K562 (cell line): ENCODE data around the gene HP1BP3. TPM values are rescaled to one million over a fixed set of nuclear protein-coding genes. Genes with fewer than 3 reads are reported as not detected.

Source experiments
- ARNT ChIP-seq, 2 experiments: fragments of 450-650 bp; IDR thresholded peaks; 2 replicates each; pipeline ENCODE4 v1.6.1; 2016; ENCODE audit warnings: mild to moderate bottlenecking in 1 of 2
- ELF1 ChIP-seq: fragments of 200-800 bp; sonication (Bioruptor generic); IDR thresholded peaks from 2 replicates; pipeline ENCODE4 v1.6.1; 2016; ENCODE audit warnings: missing genetic modification characterization, missing compliant biosample characterization
- ERF ChIP-seq: fragments of 450-650 bp; formaldehyde crosslinking; IDR thresholded peaks from 2 replicates; pipeline ENCODE4 v1.4.0; 2020; ENCODE audit warnings: mild to moderate bottlenecking, mixed read lengths
- FOXJ2 ChIP-seq: fragments of 200-800 bp; sonication (Bioruptor generic); IDR thresholded peaks from 2 replicates; pipeline ENCODE4 v1.6.1; 2016; ENCODE audit warnings: missing genetic modification characterization, missing compliant biosample characterization
- GMEB1 ChIP-seq: fragments of 250-450 bp; sonication (Bioruptor Pico); IDR thresholded peaks from 2 replicates; pipeline ENCODE4 v1.4.0; 2020; ENCODE audit warnings: mild to moderate bottlenecking
- HDAC1 ChIP-seq, 2 experiments: fragments of 450-650 bp; IDR thresholded peaks; 2 replicates each; pipeline ENCODE4 v1.6.1; 2016 to 2017; ENCODE audit warnings: inconsistent platforms in 1 of 2, mild to moderate bottlenecking in 1 of 2, moderate library complexity in 1 of 2
- HEY1 ChIP-seq: fragments of 250-450 bp; sonication (Bioruptor Pico); IDR thresholded peaks from 2 replicates; pipeline ENCODE4 v1.5.0; 2020; ENCODE audit warnings: mild to moderate bottlenecking, moderate library complexity, borderline replicate concordance
- HOXB6 ChIP-seq: fragments of 250-450 bp; sonication (Bioruptor Pico); IDR thresholded peaks from 2 replicates; pipeline ENCODE4 v1.5.1; 2022; ENCODE audit warnings: mild to moderate bottlenecking, borderline replicate concordance
- MGA ChIP-seq: fragments of 450-650 bp; IDR thresholded peaks from 2 replicates; pipeline ENCODE4 v1.6.1; 2016; ENCODE audit warnings: mild to moderate bottlenecking, moderate library complexity
- MIER1 ChIP-seq: fragments of 450-650 bp; IDR thresholded peaks from 2 replicates; pipeline ENCODE4 v1.6.1; 2016; ENCODE audit warnings: antibody characterized with exemption, mild to moderate bottlenecking, low read depth
- ZNF165 ChIP-seq: fragments of 250-450 bp; sonication (Bioruptor Pico); IDR thresholded peaks from 2 replicates; pipeline ENCODE4 v1.4.0; 2020; ENCODE audit warnings: borderline replicate concordance
- polyA plus RNA-seq, 8 experiments: library from polyadenylated mRNA; depleted of rRNA in 4 of 8; stranded (reverse) in 5 of 8; unstranded in 3 of 8; fragments of >200 nt; fragmentation: Nextera tagmentation in 2 of 8; fragmentation: Illumina TruSeq in 1 of 8; extraction: Ambion mirVana in 2 of 8; extraction: Trizol in 1 of 8; gene quantifications; 2 replicates each; pipeline versions ENCODE4 v1.2.1 to v1.2.3, GENCODE V29; 2011 to 2014; ENCODE audit warnings: inconsistent platforms in 1 of 8, missing spikeins in 1 of 8
- total RNA-seq, 7 experiments: library from RNA; depleted of rRNA in 6 of 7; stranded (reverse); fragments of >200 nt in 6 of 7; fragmentation: Illumina TruSeq in 2 of 7; extraction: Trizol in 2 of 7; gene quantifications; 2 replicates each; pipeline versions ENCODE4 v1.2.1 to v1.2.3, GENCODE V29; 2011 to 2021; ENCODE audit warnings: low replicate concordance in 1 of 7

HP1BP3 gene
- total and polyA plus RNA-seq, 9 of the 15 experiments (the other 6 are each of a cell fraction or from before 2014, with no cell fraction given), result 57.3 to 513 (median 240) TPM

GRCh38 chr1:20732588-20733359, 54.3 kb downstream of the HP1BP3 start, which contains the start of gene SH2D5 (continued):
- TF ChIP-seq MGA (peak; percentile 84), ARNT (IDR thresholded peaks at IDR 0.05) (0 out of 4 replicates have a peak, but pooled peaks of 1 of the 2 experiments have one; percentile 35), HDAC1 (IDR thresholded peaks at IDR 0.05) (peak in 1 of 2 experiments; percentile 13; a peak in 1 of 4 replicates), ERF (CRISPR knock-in tag) (no peak), ZNF165 (no peak), HEY1 (no peak), HOXB6 (CRISPR knock-in tag) (no peak), FOXJ2 (tag) (no peak), MIER1 (no peak), GMEB1 (CRISPR knock-in tag) (no peak), ELF1 (0 out of 2 replicates have a peak, but pooled peaks have one; percentile 28)
